Sigmoid colon (tissue), 7 donors: ENCODE data around the gene NECTIN4. TPM values are rescaled to one million over a fixed set of nuclear protein-coding genes. Genes with fewer than 3 reads are reported as not detected.

ENCODE experiments used
- DNase-seq: peaks from one replicate; pipeline ENCODE4 v3.0.0-alpha.2; 2019
- H3K27ac ChIP-seq, 4 donors: fragments of 200-600 bp; sonication (generic); one replicate each; pipeline ENCODE4 v1.5.1; 2016 to 2019; ENCODE audit warnings: mild to moderate bottlenecking in 1 of 4
- H3K27me3 ChIP-seq, 3 donors: fragments of 200-600 bp; sonication (generic); one replicate each; pipeline ENCODE4 v1.5.1; 2019; ENCODE audit warnings: mild to moderate bottlenecking in 1 of 3
- H3K36me3 ChIP-seq, 4 donors: fragments of 200-600 bp; sonication (generic); one replicate each; pipeline ENCODE4 v1.5.1; 2016 to 2019
- H3K4me1 ChIP-seq, 4 donors: fragments of 200-600 bp; sonication (generic); one replicate each; pipeline ENCODE4 v1.5.1; 2017 to 2019
- H3K4me3 ChIP-seq, 4 donors: fragments of 200-600 bp; sonication (generic); one replicate each; pipeline ENCODE4 v1.5.1; 2017 to 2019; ENCODE audit warnings: mild to moderate bottlenecking in 2 of 4, moderate library complexity in 1 of 4
- H3K9me3 ChIP-seq, 4 donors: fragments of 200-600 bp in 3 of 4; sonication (generic) in 3 of 4; one replicate each; pipeline versions ENCODE4 v1.5.1 to v1.6.1; 2013 to 2019
- CTCF ChIP-seq, 4 experiments: fragments of 450-650 bp in 3 of 4; fragments of 200-600 bp in 1 of 4; IDR thresholded peaks; one replicate each; pipeline ENCODE4 v1.5.1; 2016 to 2019; ENCODE audit warnings: antibody characterized with exemption in 4 of 4, mild to moderate bottlenecking in 3 of 4, moderate library complexity in 2 of 4
- EP300 ChIP-seq, 4 donors: sonication (generic); formaldehyde crosslinking; IDR thresholded peaks; one replicate each; pipeline ENCODE4 v1.6.1; 2017; ENCODE audit warnings: antibody characterized with exemption in 4 of 4
- POLR2A ChIP-seq, 2 donors: fragments of 450-650 bp; IDR thresholded peaks; one replicate each; pipeline ENCODE4 v1.6.1; 2016; ENCODE audit warnings: antibody characterized with exemption in 2 of 2, mild to moderate bottlenecking in 2 of 2, moderate library complexity in 2 of 2
- POLR2AphosphoS5 ChIP-seq, 4 donors: sonication (generic); formaldehyde crosslinking; IDR thresholded peaks; one replicate each; pipeline ENCODE4 v1.6.1; 2017; ENCODE audit warnings: antibody characterized with exemption in 4 of 4
- WGBS, 2 donors: extraction: QIAGEN DNeasy Blood & Tissue Kit; methylation state at CpG; one replicate each; pipeline ENCODE4 v1.1.7; 2013; 5-methylcytosine and 5-hydroxymethylcytosine counted together
- intact Hi-C: fragments of 100-400 bp; cut with DNase I; formaldehyde crosslinking; loops from one replicate; pipeline ENCODE4 v1.15.1; 2023
- polyA plus RNA-seq, 3 donors: library from polyadenylated mRNA; stranded (reverse); fragments of 200-250 nt; gene quantifications; one replicate each; pipeline ENCODE4 v1.2.3, GENCODE V29; 2013
- total RNA-seq, 4 donors: library from RNA; depleted of rRNA; stranded (reverse); fragments of >200 nt; gene quantifications; one replicate each; pipeline ENCODE4 v1.1.0, GENCODE V29; 2016
- donor health status: healthy with polysubstance abuse.
- donor health status: Bipolar disorder and iron deficiency.
- donor health status: healthy.

NECTIN4 gene
- total and polyA plus RNA-seq, 7 donors: 1.2 to 2.8 TPM; not detected in 5

- TF ChIP-seq EP300 (IDR thresholded peaks at IDR 0.05): no peak
- no peak for TF ChIP-seq POLR2AphosphoS5 (IDR thresholded peaks at IDR 0.05)
- no peak for TF ChIP-seq POLR2A (IDR thresholded peaks at IDR 0.05)
- TF ChIP-seq CTCF (IDR thresholded peaks at IDR 0.05): no peak
- Histone ChIP-seq H3K9me3 (no peaks in the 10 kb centered on the region), H3K27ac (no peak overlapping the region), H3K27me3 (peaks cover 0 to 4% (median 0%) of the 10 kb centered on the region in 3 donors), H3K36me3 (no peaks in the 10 kb centered on the region), H3K4me1 (no peaks in the 10 kb centered on the region), H3K4me3 (no peak overlapping the region)
- intact Hi-C loops: no loop called here
- no peak for DNase-seq
- WGBS, 2 donors: 44 to 73% methylated on average over 10 of the region's 10 CpGs
These were observed 5.4 kb downstream of the NECTIN4 start for GRCh38 chr1:161083748-161084596.

GRCh38 chr1:161082996-161083747 lies 6.2 kb downstream of the NECTIN4 start:
- intact Hi-C loops: no loop called here
- no peaks in the 10 kb centered on the region for H3K4me1 ChIP-seq
- WGBS, 2 donors: 35 to 65% methylated on average over 8 of the region's 8 CpGs
- peak overlapping the region in 1 of 4 donors; percentile 45 for H3K27ac ChIP-seq
- H3K27me3 ChIP-seq: peaks cover 0 to 4% (median 0%) of the 10 kb centered on the region in 3 donors
- TF ChIP-seq POLR2AphosphoS5 (IDR thresholded peaks at IDR 0.05): peak in 1 of 4 donors; percentile 13
- TF ChIP-seq POLR2A (IDR thresholded peaks at IDR 0.05): no peak
- no peak overlapping the region for H3K4me3 ChIP-seq
- no peaks in the 10 kb centered on the region for H3K36me3 ChIP-seq
- no peaks in the 10 kb centered on the region for H3K9me3 ChIP-seq
- peak; percentile 84 for DNase-seq

DNA sequence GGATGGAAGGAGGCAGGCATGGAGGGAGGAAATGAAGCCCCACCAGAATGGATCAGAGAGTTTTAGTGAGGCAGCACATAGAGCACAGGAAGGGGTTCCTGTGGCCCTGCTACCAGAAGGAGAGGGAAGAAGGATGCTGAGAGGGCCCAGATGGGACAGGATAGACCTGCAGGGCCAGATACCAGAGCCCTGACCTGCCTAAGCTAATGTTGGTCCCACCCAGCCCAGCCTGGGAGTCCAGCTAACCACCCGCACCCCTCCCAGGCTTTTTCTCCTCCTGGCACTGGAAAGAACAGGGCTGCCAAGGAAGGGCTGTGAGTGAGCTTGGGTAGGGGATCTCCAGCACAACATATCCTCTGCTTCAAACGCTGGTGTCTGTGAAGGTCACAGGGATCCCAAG lies 6.9 kb downstream of the NECTIN4 start:
- H3K9me3 ChIP-seq: no peaks in the 10 kb centered on the region
- TF ChIP-seq EP300 (IDR thresholded peaks at IDR 0.05) (no peak), CTCF (IDR thresholded peaks at IDR 0.05) (no peak), POLR2AphosphoS5 (IDR thresholded peaks at IDR 0.05) (no peak), POLR2A (IDR thresholded peaks at IDR 0.05) (no peak)
- no peak overlapping the region for H3K27ac ChIP-seq
- WGBS, 2 donors: 90 to 91% methylated on average over 2 of the region's 2 CpGs
- H3K4me1 ChIP-seq: no peaks in the 10 kb centered on the region
- DNase-seq: no peak
- H3K27me3 ChIP-seq: peaks cover 0 to 4% (median 0%) of the 10 kb centered on the region in 3 donors
- intact Hi-C loops: no loop called here
- no peak overlapping the region for H3K4me3 ChIP-seq
- H3K36me3 ChIP-seq: no peaks in the 10 kb centered on the region

GRCh38 chr1:161081519-161081918 lies 7.8 kb downstream of the NECTIN4 start:
- intact Hi-C loops: no loop called here
- no peak overlapping the region for H3K27ac ChIP-seq
- H3K36me3 ChIP-seq: no peaks in the 10 kb centered on the region
- DNase-seq: no peak
- H3K4me3 ChIP-seq: no peak overlapping the region
- peaks cover 0 to 4% (median 0%) of the 10 kb centered on the region in 3 donors for H3K27me3 ChIP-seq
- TF ChIP-seq POLR2A (IDR thresholded peaks at IDR 0.05): no peak
- no peak for TF ChIP-seq POLR2AphosphoS5 (IDR thresholded peaks at IDR 0.05)
- no peak for TF ChIP-seq EP300 (IDR thresholded peaks at IDR 0.05)
- no peak for TF ChIP-seq CTCF (IDR thresholded peaks at IDR 0.05)
- H3K4me1 ChIP-seq: no peaks in the 10 kb centered on the region
- no peaks in the 10 kb centered on the region for H3K9me3 ChIP-seq
- 75 to 78% methylated on average over 5 of the region's 5 CpGs for WGBS, 2 donors
